Measurements from ENCODE around the gene KIF17.

KIF17 gene

DNA sequence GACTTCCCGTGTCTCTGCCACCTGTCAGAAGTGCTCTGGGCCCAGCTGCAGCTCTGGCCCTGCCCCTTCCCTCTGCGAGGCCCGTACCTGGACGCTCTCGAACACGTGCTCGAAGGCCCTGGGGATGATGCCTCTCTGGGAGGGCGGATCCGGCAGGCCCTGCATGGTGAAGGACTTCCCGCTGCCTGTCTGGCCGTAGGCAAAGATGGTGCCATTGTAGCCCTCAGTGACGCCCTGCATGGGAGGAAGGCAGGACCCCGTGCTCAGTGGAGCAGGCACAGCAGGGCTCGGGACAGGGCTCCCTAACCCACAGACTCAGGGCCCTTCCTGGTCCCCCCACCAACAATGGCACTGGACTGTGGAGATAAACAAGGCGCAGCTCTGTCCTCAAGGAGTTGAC is 2.4 kb downstream of the KIF17 start:
- no peak overlapping the region for H3K4me3 ChIP-seq (replicated peaks; ENCODE audit: insufficient read depth, low read length)
- no peak for DNase-seq (ENCODE audit: low read depth in 1 of 2, low spot score in 1 of 2)
- TF ChIP-seq GABPA (IDR thresholded peaks at IDR 0.05; ENCODE audit: low read depth) = no peak
- TF ChIP-seq, protein P1, sequence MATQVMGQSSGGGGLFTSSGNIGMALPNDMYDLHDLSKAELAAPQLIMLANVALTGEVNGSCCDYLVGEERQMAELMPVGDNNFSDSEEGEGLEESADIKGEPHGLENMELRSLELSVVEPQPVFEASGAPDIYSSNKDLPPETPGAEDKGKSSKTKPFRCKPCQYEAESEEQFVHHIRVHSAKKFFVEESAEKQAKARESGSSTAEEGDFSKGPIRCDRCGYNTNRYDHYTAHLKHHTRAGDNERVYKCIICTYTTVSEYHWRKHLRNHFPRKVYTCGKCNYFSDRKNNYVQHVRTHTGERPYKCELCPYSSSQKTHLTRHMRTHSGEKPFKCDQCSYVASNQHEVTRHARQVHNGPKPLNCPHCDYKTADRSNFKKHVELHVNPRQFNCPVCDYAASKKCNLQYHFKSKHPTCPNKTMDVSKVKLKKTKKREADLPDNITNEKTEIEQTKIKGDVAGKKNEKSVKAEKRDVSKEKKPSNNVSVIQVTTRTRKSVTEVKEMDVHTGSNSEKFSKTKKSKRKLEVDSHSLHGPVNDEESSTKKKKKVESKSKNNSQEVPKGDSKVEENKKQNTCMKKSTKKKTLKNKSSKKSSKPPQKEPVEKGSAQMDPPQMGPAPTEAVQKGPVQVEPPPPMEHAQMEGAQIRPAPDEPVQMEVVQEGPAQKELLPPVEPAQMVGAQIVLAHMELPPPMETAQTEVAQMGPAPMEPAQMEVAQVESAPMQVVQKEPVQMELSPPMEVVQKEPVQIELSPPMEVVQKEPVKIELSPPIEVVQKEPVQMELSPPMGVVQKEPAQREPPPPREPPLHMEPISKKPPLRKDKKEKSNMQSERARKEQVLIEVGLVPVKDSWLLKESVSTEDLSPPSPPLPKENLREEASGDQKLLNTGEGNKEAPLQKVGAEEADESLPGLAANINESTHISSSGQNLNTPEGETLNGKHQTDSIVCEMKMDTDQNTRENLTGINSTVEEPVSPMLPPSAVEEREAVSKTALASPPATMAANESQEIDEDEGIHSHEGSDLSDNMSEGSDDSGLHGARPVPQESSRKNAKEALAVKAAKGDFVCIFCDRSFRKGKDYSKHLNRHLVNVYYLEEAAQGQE (IDR thresholded peaks at IDR 0.05; ENCODE audit: insufficient replicate concordance, low read depth) = no peak
- TF ChIP-seq POLR2AphosphoS5 (IDR thresholded peaks at IDR 0.05; ENCODE audit: low read depth) = no peak
- TF ChIP-seq SPI1 (IDR thresholded peaks at IDR 0.05; ENCODE audit: borderline replicate concordance, low read depth) = no peak
- TF ChIP-seq, protein P2, sequence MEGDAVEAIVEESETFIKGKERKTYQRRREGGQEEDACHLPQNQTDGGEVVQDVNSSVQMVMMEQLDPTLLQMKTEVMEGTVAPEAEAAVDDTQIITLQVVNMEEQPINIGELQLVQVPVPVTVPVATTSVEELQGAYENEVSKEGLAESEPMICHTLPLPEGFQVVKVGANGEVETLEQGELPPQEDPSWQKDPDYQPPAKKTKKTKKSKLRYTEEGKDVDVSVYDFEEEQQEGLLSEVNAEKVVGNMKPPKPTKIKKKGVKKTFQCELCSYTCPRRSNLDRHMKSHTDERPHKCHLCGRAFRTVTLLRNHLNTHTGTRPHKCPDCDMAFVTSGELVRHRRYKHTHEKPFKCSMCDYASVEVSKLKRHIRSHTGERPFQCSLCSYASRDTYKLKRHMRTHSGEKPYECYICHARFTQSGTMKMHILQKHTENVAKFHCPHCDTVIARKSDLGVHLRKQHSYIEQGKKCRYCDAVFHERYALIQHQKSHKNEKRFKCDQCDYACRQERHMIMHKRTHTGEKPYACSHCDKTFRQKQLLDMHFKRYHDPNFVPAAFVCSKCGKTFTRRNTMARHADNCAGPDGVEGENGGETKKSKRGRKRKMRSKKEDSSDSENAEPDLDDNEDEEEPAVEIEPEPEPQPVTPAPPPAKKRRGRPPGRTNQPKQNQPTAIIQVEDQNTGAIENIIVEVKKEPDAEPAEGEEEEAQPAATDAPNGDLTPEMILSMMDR (IDR thresholded peaks at IDR 0.05; ENCODE audit: insufficient read depth, low read length) = no peak
- H3K27ac ChIP-seq (replicated peaks) = no peak overlapping the region
- H3K27me3 ChIP-seq (ENCODE audit: insufficient read depth, poor library complexity, severe bottlenecking) = peaks cover 16% of the 10 kb centered on the region

DNA sequence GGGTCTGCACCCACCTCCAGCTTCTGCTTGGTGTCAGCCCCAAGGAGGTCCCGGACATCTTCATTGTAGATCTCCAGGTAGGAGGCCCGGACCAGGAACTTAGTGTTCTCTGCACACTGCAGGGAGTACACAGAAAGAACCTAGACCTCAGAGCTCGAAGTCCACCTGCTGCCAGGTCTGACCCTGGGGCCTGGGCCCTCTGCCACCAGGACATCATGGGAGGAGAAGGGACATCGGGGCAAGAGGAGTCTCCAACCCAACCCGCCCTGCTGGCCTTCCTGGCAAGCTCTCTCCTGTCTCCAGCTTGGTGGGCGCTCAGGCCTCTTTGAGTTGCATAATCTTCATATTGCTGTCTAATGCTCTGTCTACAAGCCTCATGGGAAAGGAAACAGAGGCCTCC is 4.4 kb downstream of the KIF17 start:
- Histone ChIP-seq H3K27ac (replicated peaks) (no peak overlapping the region), H3K27me3 (ENCODE audit: insufficient read depth, poor library complexity, severe bottlenecking) (peaks cover 8% of the 10 kb centered on the region), H3K4me3 (replicated peaks; ENCODE audit: insufficient read depth, low read length) (no peak overlapping the region)
- no peak for DNase-seq (ENCODE audit: low read depth in 1 of 2, low spot score in 1 of 2)
- TF ChIP-seq, protein P1 (IDR thresholded peaks at IDR 0.05; ENCODE audit: insufficient replicate concordance, low read depth) = no peak
- TF ChIP-seq, protein P2 (IDR thresholded peaks at IDR 0.05; ENCODE audit: insufficient read depth, low read length) = no peak
- TF ChIP-seq SPI1 (IDR thresholded peaks at IDR 0.05; ENCODE audit: borderline replicate concordance, low read depth) = no peak
- TF ChIP-seq GABPA (IDR thresholded peaks at IDR 0.05; ENCODE audit: low read depth) = no peak
- no peak for TF ChIP-seq POLR2AphosphoS5 (IDR thresholded peaks at IDR 0.05; ENCODE audit: low read depth)

DNA sequence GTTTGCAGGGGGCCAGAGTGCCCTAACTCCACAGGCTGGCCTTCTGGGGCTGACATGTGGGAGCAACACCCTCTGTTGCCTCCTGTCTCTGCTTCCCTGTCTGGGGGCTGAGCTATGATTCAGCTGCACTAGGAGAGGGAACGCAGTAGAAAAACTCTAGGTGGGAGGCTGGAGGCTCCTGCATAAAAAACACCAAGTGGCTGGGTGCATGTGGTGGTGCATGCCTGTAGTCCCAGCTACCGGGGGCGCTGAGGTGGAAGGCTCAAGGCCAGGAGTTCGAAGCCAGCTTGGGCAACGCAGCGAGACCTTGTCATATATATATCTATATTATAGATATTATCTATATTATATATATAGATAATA is 5.6 kb downstream of the KIF17 start:
- Histone ChIP-seq H3K27ac (replicated peaks) (no peak overlapping the region), H3K4me3 (replicated peaks; ENCODE audit: insufficient read depth, low read length) (no peak overlapping the region), H3K27me3 (ENCODE audit: insufficient read depth, poor library complexity, severe bottlenecking) (peaks cover 3% of the 10 kb centered on the region)
- no peak for TF ChIP-seq GABPA (IDR thresholded peaks at IDR 0.05; ENCODE audit: low read depth)
- TF ChIP-seq, protein P1 (IDR thresholded peaks at IDR 0.05; ENCODE audit: insufficient replicate concordance, low read depth) = no peak
- no peak for DNase-seq (ENCODE audit: low read depth in 1 of 2, low spot score in 1 of 2)
